ENCODE measurements around the gene RAP1GAP. TPM values are rescaled to one million over a fixed set of nuclear protein-coding genes. Genes with fewer than 3 reads are reported as not detected.

The RAP1GAP gene
- total and polyA plus RNA-seq, 2 of the 13 experiments (the other 11 are each of a cell fraction or from before 2014, with no cell fraction given), result 11.9 to 37.5 TPM

DNA sequence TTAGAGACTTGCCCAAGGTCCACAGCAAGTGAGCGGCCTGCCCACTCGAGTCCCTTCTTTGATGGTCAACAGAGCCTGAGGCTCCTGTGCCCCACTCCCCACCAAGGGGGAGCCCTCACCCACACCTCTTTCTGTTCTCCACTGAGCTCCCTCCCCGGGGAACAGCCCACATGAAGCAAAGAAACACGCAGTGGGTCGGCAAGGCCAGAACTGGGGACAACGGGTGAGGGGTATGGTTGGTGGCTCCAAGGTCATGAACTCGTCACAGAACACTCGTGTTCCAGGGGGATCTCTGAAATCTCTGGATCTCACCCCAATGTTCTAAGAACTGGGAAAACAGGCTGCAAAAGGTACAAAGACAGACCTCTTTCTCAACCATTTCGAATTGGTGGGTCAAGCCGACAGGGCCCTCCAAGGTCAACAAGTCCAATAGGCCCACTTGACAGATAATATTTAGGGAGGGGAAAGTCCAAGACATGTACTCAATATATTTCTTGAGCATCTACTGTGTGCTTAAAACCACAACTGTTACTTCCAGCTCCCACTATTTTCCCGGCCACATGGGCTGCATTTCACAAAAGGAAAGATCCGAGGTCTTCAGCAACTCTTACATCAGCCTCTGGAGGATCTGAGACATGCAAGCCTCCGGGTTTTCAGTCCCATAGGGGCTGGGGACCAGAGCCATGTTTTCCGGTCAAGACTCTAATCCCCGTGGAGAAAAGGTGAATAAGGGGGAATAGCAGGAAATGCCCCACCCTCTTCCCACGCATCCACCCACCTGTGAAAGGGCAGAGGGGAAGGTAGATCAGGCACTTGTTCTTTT, 1.1 kb upstream of the RAP1GAP start (continued):
- TF ChIP-seq HMGXB3 (CRISPR knock-in tag; IDR thresholded peaks at IDR 0.05; ENCODE audit: borderline replicate concordance), result no peak
- TF ChIP-seq, protein P1, sequence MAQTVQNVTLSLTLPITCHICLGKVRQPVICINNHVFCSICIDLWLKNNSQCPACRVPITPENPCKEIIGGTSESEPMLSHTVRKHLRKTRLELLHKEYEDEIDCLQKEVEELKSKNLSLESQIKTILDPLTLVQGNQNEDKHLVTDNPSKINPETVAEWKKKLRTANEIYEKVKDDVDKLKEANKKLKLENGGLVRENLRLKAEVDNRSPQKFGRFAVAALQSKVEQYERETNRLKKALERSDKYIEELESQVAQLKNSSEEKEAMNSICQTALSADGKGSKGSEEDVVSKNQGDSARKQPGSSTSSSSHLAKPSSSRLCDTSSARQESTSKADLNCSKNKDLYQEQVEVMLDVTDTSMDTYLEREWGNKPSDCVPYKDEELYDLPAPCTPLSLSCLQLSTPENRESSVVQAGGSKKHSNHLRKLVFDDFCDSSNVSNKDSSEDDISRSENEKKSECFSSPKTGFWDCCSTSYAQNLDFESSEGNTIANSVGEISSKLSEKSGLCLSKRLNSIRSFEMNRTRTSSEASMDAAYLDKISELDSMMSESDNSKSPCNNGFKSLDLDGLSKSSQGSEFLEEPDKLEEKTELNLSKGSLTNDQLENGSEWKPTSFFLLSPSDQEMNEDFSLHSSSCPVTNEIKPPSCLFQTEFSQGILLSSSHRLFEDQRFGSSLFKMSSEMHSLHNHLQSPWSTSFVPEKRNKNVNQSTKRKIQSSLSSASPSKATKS (CRISPR knock-in tag; IDR thresholded peaks at IDR 0.05), result no peak
- TF ChIP-seq ZNF775 (CRISPR knock-in tag; IDR thresholded peaks at IDR 0.05; ENCODE audit: borderline replicate concordance), result no peak
- peak; percentile 73; the same call in 1 of the 2 replicates for TF ChIP-seq ZNF629 (CRISPR knock-in tag; conservative IDR thresholded peaks at IDR 0.05)
- TF ChIP-seq ZNF768 (CRISPR knock-in tag; IDR thresholded peaks at IDR 0.05), result no peak
- peak; percentile 57 for TF ChIP-seq SRSF1 (optimal IDR thresholded peaks at IDR 0.05; ENCODE audit: low read depth, low read length)
- TF ChIP-seq PRPF4 (IDR thresholded peaks at IDR 0.05; ENCODE audit: low read depth, low read length, poor library complexity, severe bottlenecking), result no peak
- TF ChIP-seq, protein P2, sequence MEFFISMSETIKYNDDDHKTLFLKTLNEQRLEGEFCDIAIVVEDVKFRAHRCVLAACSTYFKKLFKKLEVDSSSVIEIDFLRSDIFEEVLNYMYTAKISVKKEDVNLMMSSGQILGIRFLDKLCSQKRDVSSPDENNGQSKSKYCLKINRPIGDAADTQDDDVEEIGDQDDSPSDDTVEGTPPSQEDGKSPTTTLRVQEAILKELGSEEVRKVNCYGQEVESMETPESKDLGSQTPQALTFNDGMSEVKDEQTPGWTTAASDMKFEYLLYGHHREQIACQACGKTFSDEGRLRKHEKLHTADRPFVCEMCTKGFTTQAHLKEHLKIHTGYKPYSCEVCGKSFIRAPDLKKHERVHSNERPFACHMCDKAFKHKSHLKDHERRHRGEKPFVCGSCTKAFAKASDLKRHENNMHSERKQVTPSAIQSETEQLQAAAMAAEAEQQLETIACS (CRISPR knock-in tag; IDR thresholded peaks at IDR 0.05), result 0 out of 2 replicates have a peak, but pooled peaks have one; percentile 3
- peak; percentile 50; the same call in 1 of the 2 replicates for TF ChIP-seq ZNF350 (CRISPR knock-in tag; IDR thresholded peaks at IDR 0.05; ENCODE audit: borderline replicate concordance, low read depth)
- TF ChIP-seq DMAP1 (CRISPR knock-in tag; IDR thresholded peaks at IDR 0.05), result no peak
- 0 out of 2 replicates have a peak, but pooled peaks have one; percentile 25 for TF ChIP-seq ZSCAN31 (CRISPR knock-in tag; IDR thresholded peaks at IDR 0.05; ENCODE audit: low read depth)
- TF ChIP-seq ZNF564 (CRISPR knock-in tag; IDR thresholded peaks at IDR 0.05), result no peak

Data from HepG2 (cell line).